ENCODE data around the gene MAD2L2.

Gene MAD2L2

DNA sequence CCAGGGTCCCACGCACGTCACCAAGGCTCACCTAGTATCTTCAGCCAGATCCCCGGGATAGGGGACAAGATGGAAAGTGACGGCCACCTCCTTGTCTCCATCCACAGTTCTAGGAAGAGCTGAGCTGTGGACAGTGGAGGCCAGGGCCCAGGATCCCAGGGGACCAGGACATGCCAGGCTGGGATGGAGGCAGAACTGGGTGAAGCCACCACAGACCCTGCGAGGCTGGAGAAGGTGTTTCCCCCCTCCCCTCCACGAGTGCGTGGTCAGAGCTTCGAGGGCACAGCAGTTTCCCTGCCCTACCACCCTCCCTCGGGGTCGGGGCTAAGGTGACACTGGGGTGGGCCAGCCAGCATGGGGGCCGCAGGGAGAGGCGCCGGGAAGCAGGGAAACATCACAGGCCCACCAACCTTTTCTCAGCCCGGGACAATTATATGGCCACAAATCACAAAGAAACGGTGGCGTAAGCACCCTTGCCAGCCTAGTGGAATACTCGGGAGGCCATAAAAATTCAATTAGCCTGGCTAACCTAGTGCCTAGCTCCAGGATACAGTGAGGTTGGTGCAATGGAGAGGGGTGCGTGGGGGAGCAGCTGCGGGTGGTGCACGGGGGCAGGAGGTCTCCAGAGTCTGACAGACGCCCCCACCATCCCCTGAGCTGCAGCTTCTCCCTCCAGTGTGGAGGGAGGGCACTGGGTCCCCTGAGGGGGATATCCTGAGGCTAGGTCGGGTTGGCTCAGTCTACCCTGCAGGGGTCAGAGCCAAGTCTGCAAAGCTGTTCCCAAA, 23.9 kb upstream of the MAD2L2 start:
- no peak for DNase-seq

DNA sequence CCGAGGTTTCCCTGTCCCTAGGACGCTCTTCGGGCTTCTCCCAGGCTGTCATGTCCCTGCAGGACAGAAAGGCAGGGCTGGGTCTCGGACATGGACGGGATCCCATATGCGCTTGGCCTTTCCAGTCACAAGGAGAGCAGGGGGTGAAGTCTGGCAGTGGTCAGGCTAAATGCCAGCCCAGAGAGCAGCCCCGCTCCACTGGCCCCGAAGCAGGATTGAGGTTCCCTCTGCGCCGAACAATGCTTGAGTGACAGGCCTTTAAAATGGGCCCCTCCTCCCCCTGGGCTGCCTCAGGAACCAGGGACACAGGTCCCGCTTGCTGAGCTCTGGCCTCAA, 23.2 kb upstream of the MAD2L2 start:
- no peak for DNase-seq

DNA sequence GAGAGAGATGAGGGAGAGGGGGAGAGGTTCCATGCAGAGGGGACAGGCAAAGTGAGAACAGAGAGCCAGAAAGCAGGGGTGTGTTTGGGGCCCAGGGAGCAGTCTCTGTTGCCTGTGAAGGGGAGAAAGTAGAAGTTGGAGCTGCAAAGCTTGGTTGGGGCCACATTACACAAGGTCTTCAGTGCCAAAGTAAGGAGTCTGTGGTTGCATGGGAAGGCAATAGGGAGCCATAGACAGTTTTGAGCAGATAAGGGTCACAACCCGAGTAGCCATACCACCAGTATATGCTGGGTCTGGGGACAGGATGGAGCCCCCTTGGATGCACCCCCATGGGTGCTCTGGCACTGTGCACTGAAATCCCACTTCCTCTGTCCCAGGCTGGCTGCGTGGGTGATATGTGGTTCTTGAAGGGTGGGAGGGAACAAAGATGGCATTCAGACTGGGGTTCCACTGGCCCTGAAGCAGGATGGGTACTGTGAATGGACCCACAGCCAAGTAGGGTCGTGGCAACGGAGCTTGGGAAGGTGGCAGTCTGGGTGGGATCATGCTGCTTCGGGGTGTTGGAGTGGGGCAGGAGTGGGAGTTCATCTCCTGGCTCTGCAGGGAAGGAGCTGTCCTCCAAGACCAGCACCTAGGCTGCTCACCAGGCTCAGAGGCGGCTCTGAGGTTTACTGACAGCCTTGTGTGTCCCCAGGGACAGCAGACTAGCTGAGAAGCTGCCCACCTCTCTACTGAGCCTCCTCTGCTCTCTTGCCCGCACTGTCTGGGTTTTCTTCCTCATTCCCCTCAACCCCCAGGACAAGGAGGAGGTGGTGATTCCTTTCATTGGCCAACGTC, 22.6 kb upstream of the MAD2L2 start:
- no peak for DNase-seq

DNA sequence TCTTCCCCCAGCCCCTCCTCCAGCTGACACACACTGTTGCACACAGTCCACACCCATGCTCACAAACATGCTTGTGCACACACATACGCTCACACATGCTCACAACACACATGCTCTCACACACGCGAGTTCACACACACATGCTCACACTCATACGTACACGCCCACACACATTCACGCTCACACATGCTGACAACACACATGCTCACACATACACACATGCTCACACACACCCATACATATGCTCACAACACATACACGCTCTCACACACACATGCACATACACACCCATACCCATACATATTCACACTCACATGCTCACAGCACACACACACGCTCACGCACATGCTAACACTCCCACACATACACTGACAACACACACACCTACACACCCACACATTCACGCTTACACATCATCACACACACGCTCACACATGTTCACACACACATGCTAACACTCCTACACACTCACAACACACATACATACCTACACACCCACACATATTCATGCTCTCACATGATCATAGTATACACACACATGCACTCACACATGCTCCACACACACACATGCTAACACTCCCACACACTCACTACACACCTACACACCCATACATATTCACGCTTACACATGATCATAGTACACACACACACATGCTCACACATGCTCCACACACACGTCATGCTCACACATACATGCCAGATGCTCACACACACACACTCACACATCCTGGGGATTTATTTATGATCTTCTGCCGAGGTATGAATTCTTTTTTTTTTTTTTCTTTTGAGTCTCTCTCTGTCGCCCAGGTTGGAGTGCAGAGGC, 21.2 kb upstream of the MAD2L2 start:
- no peak for DNase-seq

GRCh38 chr1:11701551-11701961, 20.6 kb upstream of the MAD2L2 start:
- DNase-seq, result no peak

DNA sequence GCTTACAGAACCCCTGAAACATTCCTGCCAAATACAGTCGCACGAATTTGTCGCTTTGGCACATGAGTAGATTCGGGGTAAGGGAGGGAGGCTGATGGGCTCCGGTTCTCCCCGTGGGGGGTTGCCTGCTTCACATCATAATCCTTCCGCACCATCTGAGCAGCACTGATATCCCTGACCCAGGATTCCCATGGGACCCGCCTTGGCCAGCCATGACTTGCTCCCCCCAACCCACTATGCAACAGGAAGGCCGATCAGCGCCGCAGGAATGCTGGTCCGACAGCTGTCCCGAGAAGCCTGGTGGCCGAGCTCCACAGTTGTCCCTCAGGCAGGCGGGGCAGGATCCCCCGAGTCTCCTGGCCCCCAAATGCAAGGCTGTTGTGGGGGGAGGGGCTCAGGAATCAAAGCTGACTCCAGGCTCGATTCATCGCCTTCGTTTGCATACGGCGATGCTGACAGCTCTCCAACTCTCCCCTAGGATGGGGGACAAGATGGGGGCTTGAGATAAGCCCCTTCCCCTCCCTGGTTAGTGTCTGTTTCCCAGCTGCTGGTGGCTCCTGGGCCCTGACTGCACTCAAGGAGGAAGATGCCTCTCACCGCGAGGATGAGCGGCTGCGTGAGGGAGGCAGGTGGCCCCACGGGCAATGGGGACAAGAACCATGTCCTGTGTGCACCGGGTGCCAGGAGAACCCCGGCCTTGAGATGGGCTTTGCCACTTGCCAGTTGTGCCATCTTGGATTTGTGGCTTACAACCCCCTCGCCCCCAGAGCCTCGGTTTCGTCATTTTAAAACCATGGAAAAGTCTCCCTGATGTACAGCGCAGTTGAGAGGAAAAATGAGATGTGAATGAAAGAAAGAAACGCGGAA, 19.9 kb upstream of the MAD2L2 start:
- DNase-seq, result no peak

- no peak for DNase-seq
These were observed 16.9 kb upstream of the MAD2L2 start for GRCh38 chr1:11697893-11698210.

- DNase-seq, result no peak
These were observed 16.4 kb upstream of the MAD2L2 start for GRCh38 chr1:11697188-11697892.

DNA sequence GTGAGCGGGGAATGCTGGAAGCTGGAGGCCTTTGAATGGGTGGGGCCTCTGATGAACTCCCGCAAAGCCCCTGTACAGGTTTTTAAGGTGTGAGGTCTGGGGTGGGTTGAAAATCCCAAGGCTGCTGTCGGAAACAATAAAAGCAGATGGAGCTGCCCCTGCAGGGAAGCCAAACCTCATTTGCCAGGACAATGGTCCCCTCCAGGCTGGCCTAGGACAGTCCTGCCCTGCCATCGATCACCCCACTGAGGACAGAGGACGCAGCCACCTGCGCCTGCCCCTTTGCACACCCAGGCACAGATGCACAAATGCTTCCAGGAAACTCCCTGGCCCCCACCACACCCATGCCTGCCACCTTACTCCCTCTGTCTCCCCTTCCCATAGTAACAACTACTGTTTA, 14.9 kb upstream of the MAD2L2 start:
- no peak for DNase-seq

DNA sequence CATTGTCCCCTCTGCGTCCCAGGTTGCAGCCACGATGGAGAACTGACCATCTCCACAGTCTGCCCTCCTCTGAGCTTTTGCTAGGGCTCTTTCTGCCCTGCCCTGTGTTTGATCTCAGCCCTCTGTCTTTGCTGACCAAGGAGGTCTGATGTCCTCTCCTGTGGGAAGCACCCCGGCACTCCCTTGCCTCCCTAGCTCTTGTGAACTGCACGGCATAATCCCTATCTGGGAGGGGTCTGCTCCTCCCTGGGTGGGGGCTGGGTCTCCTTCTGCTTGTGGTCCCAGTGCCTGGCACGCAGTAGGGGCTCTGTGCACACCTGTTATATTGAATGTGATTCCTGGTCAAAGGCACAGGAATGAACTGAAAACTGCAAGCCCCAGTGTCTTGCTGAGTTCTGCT, 13.0 kb upstream of the MAD2L2 start:
- no peak for DNase-seq

GRCh38 chr1:11693024-11693590, 12.2 kb upstream of the MAD2L2 start:
- no peak for DNase-seq

DNA sequence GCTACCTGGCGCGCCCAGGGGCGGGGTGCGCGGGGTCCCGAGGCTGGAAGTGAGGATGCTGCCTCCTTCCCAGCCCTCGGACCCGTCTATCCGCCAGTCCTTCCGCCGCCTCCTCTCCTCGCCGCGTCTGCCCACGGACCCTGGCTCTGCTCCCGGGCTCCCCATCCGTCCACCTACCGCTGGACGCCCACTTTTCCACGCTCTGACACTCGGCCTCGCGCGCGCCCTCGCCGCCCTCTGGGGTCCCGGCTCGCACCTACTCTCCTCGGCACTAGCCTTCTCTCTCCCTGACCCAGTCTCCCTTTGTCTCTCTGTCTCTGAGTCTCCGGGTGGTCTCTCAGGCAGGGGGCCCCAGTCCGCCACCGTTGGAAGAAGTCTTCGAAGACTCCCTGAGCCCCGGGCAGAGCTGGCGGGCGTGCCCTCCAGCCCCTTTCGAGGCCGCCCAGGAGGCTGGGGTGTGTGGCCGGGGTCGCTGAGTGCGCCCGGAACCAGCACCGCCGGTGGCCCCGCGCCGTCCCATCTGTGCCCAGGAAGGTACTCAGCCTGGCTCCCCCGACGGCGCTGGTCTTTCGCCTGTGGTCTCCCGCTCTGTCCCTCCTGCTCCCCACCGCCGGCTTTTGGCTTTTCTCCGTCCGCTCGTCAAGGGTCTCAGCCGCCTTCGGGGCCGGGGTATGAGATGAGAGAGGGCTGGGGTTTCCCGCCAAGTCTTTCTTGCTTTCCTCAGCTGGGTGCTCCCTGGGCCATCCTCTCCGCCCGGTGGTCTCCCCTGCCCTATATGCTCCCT, 11.2 kb upstream of the MAD2L2 start:
- DNase-seq, result no peak

DNA sequence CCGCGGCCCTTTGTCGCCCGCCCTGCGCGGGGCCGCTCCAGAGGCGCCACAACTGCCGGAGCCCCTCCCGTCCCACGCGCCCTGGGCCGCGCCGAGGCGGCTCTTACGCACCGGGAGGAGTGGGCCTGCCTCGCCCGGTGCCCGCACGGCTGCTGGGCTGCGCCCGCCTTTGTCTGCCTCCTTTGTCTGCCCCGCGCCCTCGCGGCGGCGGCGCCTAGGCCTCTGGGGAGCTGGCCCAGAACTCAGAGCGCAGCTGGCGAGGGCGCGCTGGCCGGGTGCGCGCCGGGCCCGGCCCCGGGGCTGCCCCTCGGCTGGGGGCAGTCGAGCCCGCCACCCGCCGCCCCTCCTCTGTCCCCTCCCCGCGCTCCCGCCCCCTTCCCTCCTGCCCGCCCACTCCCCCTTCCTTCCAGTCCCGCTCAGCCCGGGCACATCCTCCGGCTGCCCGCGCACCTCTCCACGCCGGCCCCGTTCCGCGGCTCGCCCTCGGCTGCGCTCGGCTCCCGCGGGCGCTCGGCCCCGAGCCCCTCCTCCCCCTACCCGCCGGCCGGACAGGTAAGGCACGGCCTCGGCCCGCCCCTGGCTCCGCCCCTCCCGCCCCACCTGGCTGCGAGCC, 10.5 kb upstream of the MAD2L2 start, which contains the start of gene DRAXIN:
Gene DRAXIN (plus strand): TSS at position 409 of the 613 bp plus-strand sequence. CDS start 14,549 bp downstream, outside the sequence.
- no peak for DNase-seq

GRCh38 chr1:11690397-11691301, 9.7 kb upstream of the MAD2L2 start:
- no peak for DNase-seq

DNA sequence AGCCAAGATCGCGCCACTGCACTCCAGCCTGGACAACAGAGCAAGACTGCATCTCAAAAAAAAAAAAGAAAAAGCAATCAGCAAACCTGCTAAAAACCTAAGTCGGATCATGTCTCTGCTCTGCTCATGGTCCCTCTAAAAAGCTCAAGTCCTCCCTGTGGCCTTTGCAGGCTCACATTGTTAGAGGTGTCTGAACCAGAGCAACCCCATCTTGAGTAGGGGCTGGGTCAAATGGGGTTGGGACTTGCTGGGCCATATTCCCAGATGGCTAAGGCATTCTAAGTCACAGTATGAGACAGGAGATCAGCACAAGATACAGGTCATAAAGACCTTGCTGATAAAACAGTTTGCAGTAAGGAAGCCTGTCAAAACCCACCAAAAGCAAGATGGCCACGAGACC, 7.6 kb upstream of the MAD2L2 start:
- no peak for DNase-seq

DNA sequence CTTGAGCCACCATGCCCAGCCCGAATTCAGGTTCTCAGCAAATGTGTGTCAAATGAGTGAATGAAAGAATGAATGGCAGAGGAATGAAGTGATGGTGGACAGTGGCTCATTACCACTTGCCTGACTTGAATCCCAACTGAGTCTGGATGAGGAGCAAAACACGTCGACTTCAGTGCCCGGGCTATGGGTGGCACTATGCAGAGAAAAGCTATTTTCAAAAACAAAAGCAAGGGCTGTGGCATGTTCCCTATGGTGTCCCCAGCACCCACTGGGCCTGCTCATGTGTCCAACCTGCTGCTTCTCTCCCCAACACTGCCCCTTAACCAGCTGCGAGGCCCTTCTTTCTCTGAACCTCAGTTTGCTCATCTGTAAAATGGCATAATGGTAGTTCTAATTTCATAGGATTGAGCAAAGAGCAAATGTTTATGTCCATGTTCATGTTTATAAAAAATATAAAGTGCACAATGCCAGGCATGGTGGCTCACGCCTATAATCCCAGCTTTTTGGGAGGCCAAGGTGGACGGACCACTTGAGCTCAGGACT, 4.3 kb upstream of the MAD2L2 start:
- no peak for DNase-seq

DNA sequence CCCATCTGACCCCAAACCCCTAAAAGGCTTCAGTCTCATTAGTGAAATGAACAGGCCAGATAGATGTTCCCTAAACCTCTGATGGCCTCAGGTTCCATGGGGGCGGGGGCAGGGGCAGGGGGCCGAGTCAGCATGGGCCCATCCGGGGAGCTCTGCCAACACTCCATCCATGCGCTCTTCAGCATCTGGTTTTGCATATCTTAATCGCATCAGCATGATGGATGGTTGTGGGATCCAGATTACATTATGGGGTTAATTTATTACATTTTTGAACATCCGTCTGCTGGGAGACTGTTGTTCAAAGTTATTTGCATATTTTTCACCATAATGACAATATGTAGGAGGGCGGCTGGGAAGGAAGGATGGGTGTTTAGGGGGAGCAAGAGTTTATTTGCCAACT, 3.1 kb upstream of the MAD2L2 start:
- DNase-seq, result no peak

- no peak for DNase-seq
These were observed 1.9 kb upstream of the MAD2L2 start for GRCh38 chr1:11682799-11683198.

- DNase-seq, result no peak
These were observed 1.4 kb upstream of the MAD2L2 start for GRCh38 chr1:11682287-11682771.

Data from cortex of kidney (tissue), 1 donor.